GM18499 (cell line): ENCODE results near the gene ORM1.

Experiments used
- ATAC-seq: cut with Tn5 transposase; IDR thresholded peaks from one replicate; pipeline ENCODE4 v1.9.1; 2021; ENCODE audit warnings: moderate number of reproducible peaks; ENCODE audit not compliant: insufficient read depth, unreplicated experiment

The ORM1 gene

GRCh38 chr9:114287001-114287762 is 35.7 kb upstream of the ORM1 start:
- no peak for ATAC-seq

- ATAC-seq = no peak
Observed at GRCh38 chr9:114287763-114288192, 35.1 kb upstream of the ORM1 start.

GRCh38 chr9:114288193-114289091 is 34.5 kb upstream of the ORM1 start:
- no peak for ATAC-seq

- no peak for ATAC-seq
Observed at GRCh38 chr9:114289106-114289505, 33.8 kb upstream of the ORM1 start.

- ATAC-seq = no peak
Observed at GRCh38 chr9:114289571-114290481, 33.1 kb upstream of the ORM1 start.

GRCh38 chr9:114290561-114290986 is 32.3 kb upstream of the ORM1 start:
- no peak for ATAC-seq

GRCh38 chr9:114291064-114291474 is 31.8 kb upstream of the ORM1 start:
- ATAC-seq = no peak

GRCh38 chr9:114291886-114292590 is 30.9 kb upstream of the ORM1 start:
- no peak for ATAC-seq

- ATAC-seq = no peak
Observed at GRCh38 chr9:114294664-114295063, 28.2 kb upstream of the ORM1 start.

- no peak for ATAC-seq
Observed at GRCh38 chr9:114296338-114296737, 26.6 kb upstream of the ORM1 start.

GRCh38 chr9:114299286-114300152 is 23.4 kb upstream of the ORM1 start:
- no peak for ATAC-seq

GRCh38 chr9:114300153-114300845 is 22.6 kb upstream of the ORM1 start:
- ATAC-seq = no peak

GRCh38 chr9:114300846-114301797 is 21.8 kb upstream of the ORM1 start:
- no peak for ATAC-seq

GRCh38 chr9:114301798-114302565 is 20.9 kb upstream of the ORM1 start:
- ATAC-seq = no peak

GRCh38 chr9:114302727-114303126 is 20.2 kb upstream of the ORM1 start:
- no peak for ATAC-seq

GRCh38 chr9:114303571-114303970 is 19.3 kb upstream of the ORM1 start:
- no peak for ATAC-seq
